Small intestine (tissue), 7 donors: ENCODE data around the gene TMEM59L. TPM values are rescaled to one million over a fixed set of nuclear protein-coding genes. Genes with fewer than 3 reads are reported as not detected.

Experiments used
- DNase-seq, 2 donors: peaks; one replicate each; pipeline versions ENCODE4 v3.0.0 to v3.0.0-alpha.2; 2013
- FAIRE-seq: peaks from 2 replicates; lab custom pipeline; 2012; peaks lifted over from hg19 to GRCh38; lab: Jason Lieb, UNC
- H3K27ac ChIP-seq, 3 donors: one replicate each; pipeline ENCODE4 v1.5.1; 2013; ENCODE audit warnings: low read length in 2 of 3, mild to moderate bottlenecking in 2 of 3, control low read depth in 1 of 3, inconsistent platforms in 1 of 3, low read depth in 1 of 3, moderate library complexity in 1 of 3
- H3K27me3 ChIP-seq, 3 donors: one replicate each; pipeline ENCODE4 v1.6.1; 2013; ENCODE audit warnings: low read length in 3 of 3, inconsistent platforms in 1 of 3; ENCODE audit not compliant: control insufficient read depth in 3 of 3, insufficient read depth in 3 of 3
- H3K36me3 ChIP-seq, 3 donors: one replicate each; pipeline ENCODE4 v1.6.1; 2013; ENCODE audit warnings: low read length in 3 of 3, inconsistent platforms in 1 of 3, low read depth in 1 of 3, mild to moderate bottlenecking in 1 of 3, moderate library complexity in 1 of 3; ENCODE audit not compliant: control insufficient read depth in 3 of 3, insufficient read depth in 2 of 3
- H3K4me1 ChIP-seq, 3 donors: one replicate each; pipeline ENCODE4 v1.6.1; 2013; ENCODE audit warnings: low read length in 2 of 3, inconsistent platforms in 1 of 3, low read depth in 1 of 3, mild to moderate bottlenecking in 1 of 3, moderate library complexity in 1 of 3; ENCODE audit not compliant: control insufficient read depth in 3 of 3, insufficient read depth in 2 of 3
- H3K4me3 ChIP-seq, 3 donors: one replicate each; pipeline ENCODE4 v1.5.1; 2013; ENCODE audit warnings: low read length in 3 of 3, control low read depth in 1 of 3, inconsistent platforms in 1 of 3, low read depth in 1 of 3, mild to moderate bottlenecking in 1 of 3, moderate library complexity in 1 of 3
- H3K9me3 ChIP-seq, 2 donors: one replicate each; pipeline ENCODE4 v1.6.1; 2013; ENCODE audit warnings: low read depth in 1 of 2, low read length in 1 of 2; ENCODE audit not compliant: control insufficient read depth in 2 of 2, insufficient read depth in 1 of 2
- WGBS, 3 donors: extraction: QIAGEN DNeasy Blood & Tissue Kit; methylation state at CpG; one replicate each; pipeline ENCODE4 v1.1.7; 2013; 5-methylcytosine and 5-hydroxymethylcytosine counted together
- polyA plus RNA-seq, 4 donors: library from polyadenylated mRNA; stranded (reverse) in 3 of 4; unstranded in 1 of 4; fragments of 200-250 nt in 3 of 4; fragments of 120-200 nt in 1 of 4; gene quantifications; one replicate each; pipeline versions ENCODE4 v1.2.1 to v1.2.3, GENCODE V29; 2013
- donor health status: healthy with polysubstance abuse.
- donor health status: control.
- donor health status: control.
- donor health status: Bipolar disorder and iron deficiency.
- donor health status: healthy.

The TMEM59L gene
- polyA plus RNA-seq, 4 donors: 1.3 to 8.5 (median 1.6) TPM; not detected in 1

- WGBS, 3 donors: 86 to 91% (median 86%) methylated on average over 5 of the region's 5 CpGs
- Histone ChIP-seq H3K27me3 (no peaks in the 10 kb centered on the region), H3K4me1 (no peaks in the 10 kb centered on the region), H3K27ac (no peak overlapping the region), H3K9me3 (no peaks in the 10 kb centered on the region), H3K36me3 (peaks cover 0 to 70% (median 5%) of the 10 kb centered on the region in 3 donors), H3K4me3 (no peak overlapping the region)
- FAIRE-seq (no peak), DNase-seq (no peak)
Measured at GRCh38 chr19:18666784-18667183, 54.1 kb downstream of the TMEM59L start.

- no peak for FAIRE-seq
- peaks cover 0 to 1% of the 10 kb centered on the region in 2 donors for H3K9me3 ChIP-seq
- no peak for DNase-seq
- H3K36me3 ChIP-seq: peaks cover 0 to 71% (median 5%) of the 10 kb centered on the region in 3 donors
- no peak overlapping the region for H3K4me3 ChIP-seq
- 97 to 98% (median 97%) methylated on average over 55 of the region's 55 CpGs for WGBS, 3 donors
- no peaks in the 10 kb centered on the region for H3K4me1 ChIP-seq
- H3K27ac ChIP-seq: no peak overlapping the region
- no peaks in the 10 kb centered on the region for H3K27me3 ChIP-seq
Measured at GRCh38 chr19:18667531-18668251, 55.0 kb downstream of the TMEM59L start.

GRCh38 chr19:18668252-18668631 is 55.6 kb downstream of the TMEM59L start:
- Histone ChIP-seq H3K9me3 (peaks cover 0 to 3% of the 10 kb centered on the region in 2 donors), H3K4me3 (no peak overlapping the region), H3K27me3 (no peaks in the 10 kb centered on the region), H3K27ac (no peak overlapping the region), H3K4me1 (no peaks in the 10 kb centered on the region), H3K36me3 (peaks cover 0 to 71% (median 5%) of the 10 kb centered on the region in 3 donors)
- no peak for FAIRE-seq
- no peak for DNase-seq
- WGBS, 3 donors: 97 to 98% (median 98%) methylated on average over 38 of the region's 38 CpGs

GRCh38 chr19:18668744-18669523 is 56.3 kb downstream of the TMEM59L start:
- H3K36me3 ChIP-seq: peaks cover 0 to 71% (median 5%) of the 10 kb centered on the region in 3 donors
- H3K4me1 ChIP-seq: no peaks in the 10 kb centered on the region
- H3K4me3 ChIP-seq: no peak overlapping the region
- FAIRE-seq (no peak), DNase-seq (no peak)
- peaks cover 0 to 3% of the 10 kb centered on the region in 2 donors for H3K9me3 ChIP-seq
- no peak overlapping the region for H3K27ac ChIP-seq
- H3K27me3 ChIP-seq: no peaks in the 10 kb centered on the region
- 94 to 97% (median 97%) methylated on average over 55 to 58 of the region's 58 CpGs for WGBS, 3 donors

GRCh38 chr19:18669524-18669817 is 56.8 kb downstream of the TMEM59L start:
- 89 to 91% (median 90%) methylated on average over 12 of the region's 12 CpGs for WGBS, 3 donors
- no peak for DNase-seq
- Histone ChIP-seq H3K36me3 (peaks cover 0 to 66% (median 5%) of the 10 kb centered on the region in 3 donors), H3K27ac (no peak overlapping the region), H3K27me3 (no peaks in the 10 kb centered on the region), H3K4me3 (no peak overlapping the region), H3K9me3 (peaks cover 0 to 3% of the 10 kb centered on the region in 2 donors), H3K4me1 (no peaks in the 10 kb centered on the region)
- FAIRE-seq: no peak

- no peak for DNase-seq
- no peak overlapping the region for H3K4me3 ChIP-seq
- peaks cover 0 to 3% of the 10 kb centered on the region in 2 donors for H3K9me3 ChIP-seq
- 83 to 92% (median 84%) methylated on average over 11 of the region's 11 CpGs for WGBS, 3 donors
- no peak overlapping the region for H3K27ac ChIP-seq
- no peaks in the 10 kb centered on the region for H3K4me1 ChIP-seq
- FAIRE-seq: no peak
- H3K27me3 ChIP-seq: no peaks in the 10 kb centered on the region
- H3K36me3 ChIP-seq: peaks cover 0 to 64% (median 5%) of the 10 kb centered on the region in 3 donors
Measured at GRCh38 chr19:18669883-18670282, 57.2 kb downstream of the TMEM59L start.

- Histone ChIP-seq H3K4me3 (no peak overlapping the region), H3K27ac (no peak overlapping the region), H3K9me3 (peaks cover 0 to 3% of the 10 kb centered on the region in 2 donors), H3K4me1 (no peaks in the 10 kb centered on the region), H3K36me3 (peaks cover 0 to 61% (median 5%) of the 10 kb centered on the region in 3 donors), H3K27me3 (no peaks in the 10 kb centered on the region)
- WGBS, 3 donors: 86 to 89% (median 89%) methylated on average over 13 of the region's 13 CpGs
- FAIRE-seq (no peak), DNase-seq (no peak)
Measured at GRCh38 chr19:18670312-18670711, 57.6 kb downstream of the TMEM59L start.
